Right cardiac atrium (tissue), 5 donors: ENCODE results near the gene COPE. TPM values are rescaled to one million over a fixed set of nuclear protein-coding genes. Genes with fewer than 3 reads are reported as not detected.

Source experiments
- ATAC-seq, 2 donors: fragments of 200-7000 bp; cut with Tn5 transposase; one replicate each; pipeline versions ENCODE4 v1.8.0 to v1.9.1; 2020; ENCODE audit warnings: moderate library complexity in 2 of 2, mild to moderate bottlenecking in 1 of 2
- DNase-seq, 3 donors: peaks; one replicate each; pipeline ENCODE4 v3.0.0-alpha.2; 2020
- H3K27ac ChIP-seq: one replicate; pipeline ENCODE4 v1.5.1; 2013; ENCODE audit warnings: mild to moderate bottlenecking, low read length, control low read depth, moderate library complexity
- H3K27me3 ChIP-seq: one replicate; pipeline ENCODE4 v1.6.1; 2013; ENCODE audit not compliant: control insufficient read depth, insufficient read depth
- H3K4me1 ChIP-seq: one replicate; pipeline ENCODE4 v1.6.1; 2013; ENCODE audit warnings: low read length; ENCODE audit not compliant: control insufficient read depth, insufficient read depth
- H3K4me3 ChIP-seq: one replicate; pipeline ENCODE4 v1.5.1; 2013; ENCODE audit warnings: low read length, control low read depth
- H3K9me3 ChIP-seq: one replicate; pipeline ENCODE4 v1.6.1; 2013; ENCODE audit warnings: low read length; ENCODE audit not compliant: control insufficient read depth
- WGBS: extraction: QIAGEN DNeasy Blood & Tissue Kit; methylation state at CpG from one replicate; pipeline ENCODE4 v1.1.7; 2013; 5-methylcytosine and 5-hydroxymethylcytosine counted together
- intact Hi-C, 4 donors: fragments of 100-400 bp; cut with DNase I; formaldehyde crosslinking; loops; one replicate each; pipeline versions ENCODE4 v1.11.0 to v1.14.0; 2022 to 2023
- polyA plus RNA-seq: library from polyadenylated mRNA; stranded (reverse); fragments of 200-250 nt; gene quantifications from one replicate; pipeline ENCODE4 v1.2.3, GENCODE V29; 2013
- total RNA-seq, 4 donors: library from RNA; stranded (reverse); fragmentation: NEBNext Ultra II Directional; extraction: Animal tissue kit (Norgen Biotek cat#: 25700); gene quantifications; one replicate each; pipeline ENCODE4 v1.2.1, GENCODE V29; 2021
- donor health status: healthy with polysubstance abuse.
- donor health status: DM: no; HTN: yes; CAD: no.
- donor health status: DM: no; HTN: no; CAD: no.
- donor health status: DM: no; HTN: yes; CAD: no; lungs with severe emphysema.
- donor health status: DM: yes; HTN: yes; CAD: no.

The COPE gene
- total and polyA plus RNA-seq, 5 donors = 108 to 180 (median 148) TPM

- H3K27me3 ChIP-seq = no peaks in the 10 kb centered on the region
- no peaks in the 10 kb centered on the region for H3K9me3 ChIP-seq
- no peak overlapping the region for H3K27ac ChIP-seq
- intact Hi-C loops = no loop called here
- H3K4me3 ChIP-seq = no peak overlapping the region
- WGBS = 90% methylated on average over 7 of the region's 7 CpGs
- ATAC-seq (no peak), DNase-seq (peak in 1 of 3 donors; percentile 9)
- H3K4me1 ChIP-seq = no peaks in the 10 kb centered on the region
Observed at GRCh38 chr19:18951721-18952281, 32.6 kb upstream of the COPE start.

- Histone ChIP-seq H3K9me3 (no peaks in the 10 kb centered on the region), H3K4me1 (no peaks in the 10 kb centered on the region), H3K27ac (no peak overlapping the region), H3K4me3 (no peak overlapping the region), H3K27me3 (no peaks in the 10 kb centered on the region)
- intact Hi-C loops = no loop called here
- ATAC-seq = no peak
- WGBS = 92% methylated on average over 3 of the region's 3 CpGs
- no peak for DNase-seq
Observed at GRCh38 chr19:18949858-18950257, 30.7 kb upstream of the COPE start.

- 83% methylated on average over 5 of the region's 5 CpGs for WGBS
Observed at GRCh38 chr19:18948976-18949356, 29.8 kb upstream of the COPE start.

GRCh38 chr19:18948075-18948975, 29.1 kb upstream of the COPE start:
- H3K27me3 ChIP-seq = no peaks in the 10 kb centered on the region
- 78% methylated on average over 15 of the region's 15 CpGs for WGBS
- intact Hi-C loops = no loop called here
- DNase-seq (peak in 1 of 3 donors; percentile 30), ATAC-seq (peak in 1 of 2 donors; percentile 38)
- no peaks in the 10 kb centered on the region for H3K9me3 ChIP-seq
- no peaks in the 10 kb centered on the region for H3K4me1 ChIP-seq
- no peak overlapping the region for H3K4me3 ChIP-seq
- H3K27ac ChIP-seq = no peak overlapping the region

More at GRCh38 chr19:18948976-18949356, 29.8 kb upstream of the COPE start:
- intact Hi-C loops = no loop called here
- Histone ChIP-seq H3K27me3 (no peaks in the 10 kb centered on the region), H3K9me3 (no peaks in the 10 kb centered on the region), H3K4me3 (no peak overlapping the region), H3K27ac (no peak overlapping the region), H3K4me1 (no peaks in the 10 kb centered on the region)
- ATAC-seq (peak in 1 of 2 donors; percentile 16), DNase-seq (no peak)

GRCh38 chr19:18946918-18947317, 27.7 kb upstream of the COPE start:
- no peaks in the 10 kb centered on the region for H3K27me3 ChIP-seq

GRCh38 chr19:18946335-18946734, 27.1 kb upstream of the COPE start:
- H3K27ac ChIP-seq = no peak overlapping the region
- no peak for DNase-seq
- intact Hi-C loops = no loop called here
- H3K9me3 ChIP-seq = no peaks in the 10 kb centered on the region
- no peaks in the 10 kb centered on the region for H3K27me3 ChIP-seq
- H3K4me3 ChIP-seq = no peak overlapping the region
- ATAC-seq = no peak
- H3K4me1 ChIP-seq = no peaks in the 10 kb centered on the region

More at GRCh38 chr19:18946918-18947317, 27.7 kb upstream of the COPE start:
- ATAC-seq (no peak), DNase-seq (peak in 1 of 3 donors; percentile 50)
- Histone ChIP-seq H3K27ac (no peak overlapping the region), H3K4me1 (no peaks in the 10 kb centered on the region), H3K4me3 (no peak overlapping the region), H3K9me3 (no peaks in the 10 kb centered on the region)
- intact Hi-C loops = no loop called here
- 88% methylated on average over 14 of the region's 14 CpGs for WGBS

GRCh38 chr19:18945297-18945696, 26.1 kb upstream of the COPE start:
- H3K4me1 ChIP-seq = no peaks in the 10 kb centered on the region
- DNase-seq = peak in 1 of 3 donors; percentile 3
- no peak overlapping the region for H3K27ac ChIP-seq
- WGBS = 90% methylated on average over 9 of the region's 9 CpGs
- intact Hi-C loops = no loop called here
- H3K27me3 ChIP-seq = no peaks in the 10 kb centered on the region
- no peak for ATAC-seq
- H3K4me3 ChIP-seq = no peak overlapping the region
- H3K9me3 ChIP-seq = no peaks in the 10 kb centered on the region

- DNase-seq (peak in 1 of 3 donors; percentile 13), ATAC-seq (no peak)
- Histone ChIP-seq H3K9me3 (no peaks in the 10 kb centered on the region), H3K27ac (no peak overlapping the region), H3K27me3 (no peaks in the 10 kb centered on the region), H3K4me3 (no peak overlapping the region), H3K4me1 (no peaks in the 10 kb centered on the region)
- 83% methylated on average over 4 of the region's 4 CpGs for whole genome bisulfite sequencing
- intact Hi-C loops = no loop called here
Observed at GRCh38 chr19:18943465-18943864, 24.3 kb upstream of the COPE start.

GRCh38 chr19:18942692-18943091, 23.5 kb upstream of the COPE start:
- intact Hi-C loops = no loop called here
- ATAC-seq (no peak), DNase-seq (peak in 1 of 3 donors; percentile 27)
- 88% methylated on average over 6 of the region's 6 CpGs for WGBS
- H3K27ac ChIP-seq = no peak overlapping the region
- H3K9me3 ChIP-seq = no peaks in the 10 kb centered on the region
- H3K4me3 ChIP-seq = no peak overlapping the region
- H3K27me3 ChIP-seq = no peaks in the 10 kb centered on the region
- no peaks in the 10 kb centered on the region for H3K4me1 ChIP-seq

GRCh38 chr19:18941628-18942354, 22.6 kb upstream of the COPE start:
- no peaks in the 10 kb centered on the region for H3K27me3 ChIP-seq
- no peak overlapping the region for H3K27ac ChIP-seq
- DNase-seq (peak in 2 of 3 donors; percentile 63 to 65), ATAC-seq (peak; percentile 4 to 8)
- H3K4me3 ChIP-seq = no peak overlapping the region
- WGBS = 56% methylated on average over 18 of the region's 18 CpGs
- intact Hi-C loops = no loop called here
- H3K9me3 ChIP-seq = no peaks in the 10 kb centered on the region
- no peaks in the 10 kb centered on the region for H3K4me1 ChIP-seq
